MCF 10A (cell line): ENCODE data around the gene DCUN1D1. TPM values are rescaled to one million over a fixed set of nuclear protein-coding genes. Genes with fewer than 3 reads are reported as not detected.

Experiments
- BruUV-seq: library from RNA; stranded (reverse); fragments of 400-500 nt; replicated peaks from 2 replicates; lab custom pipeline; 2021; lab: Mats Ljungman, UMichigan
- CTCF ChIA-PET: fragments of 300-600 bp; sonication (Branson Sonifier 250); formaldehyde crosslinking; extraction: SDS; loops from one replicate; lab custom pipeline; 2021; ENCODE audit warnings: antibody characterized with exemption, inconsistent platforms; lab: Yijun Ruan, JAX
- POLR2A ChIA-PET: fragments of 300-600, 350-650 bp; sonication (Branson Sonifier 250); formaldehyde crosslinking; extraction: SDS; loops from one replicate; lab custom pipeline; 2020; ENCODE audit warnings: antibody characterized with exemption, inconsistent platforms; lab: Yijun Ruan, JAX
- DNase-seq: peaks from one replicate; pipeline ENCODE4 v3.0.0-alpha.2; 2018; ENCODE audit not compliant: unreplicated experiment
- H3K27ac Mint-ChIP-seq: one replicate; pipeline ENCODE4 v1.8.0; 2022; ENCODE audit warnings: mild to moderate bottlenecking, low read depth, mixed read lengths; ENCODE audit not compliant: unreplicated experiment
- H3K27me3 Mint-ChIP-seq: one replicate; pipeline ENCODE4 v1.8.0; 2022; ENCODE audit warnings: mixed read lengths; ENCODE audit not compliant: insufficient read depth, unreplicated experiment
- H3K36me3 Mint-ChIP-seq: one replicate; pipeline ENCODE4 v1.8.0; 2022; ENCODE audit warnings: mild to moderate bottlenecking, moderate library complexity, mixed read lengths; ENCODE audit not compliant: insufficient read depth, unreplicated experiment
- H3K4me1 Mint-ChIP-seq: one replicate; pipeline ENCODE4 v1.8.0; 2022; ENCODE audit warnings: mixed read lengths; ENCODE audit not compliant: insufficient read depth, unreplicated experiment
- H3K4me3 Mint-ChIP-seq: one replicate; pipeline ENCODE4 v1.8.0; 2022; ENCODE audit warnings: mild to moderate bottlenecking, moderate library complexity, mixed read lengths; ENCODE audit not compliant: unreplicated experiment
- H3K9me3 Mint-ChIP-seq: one replicate; pipeline ENCODE4 v1.8.0; 2022; ENCODE audit warnings: mixed read lengths; ENCODE audit not compliant: unreplicated experiment
- CTCF ChIP-seq: fragments of 200-600 bp; IDR thresholded peaks from one replicate; pipeline ENCODE4 v1.8.0; 2022; ENCODE audit warnings: antibody characterized with exemption, mild to moderate bottlenecking; ENCODE audit not compliant: unreplicated experiment
- intact Hi-C: fragments of 100-400 bp; cut with micrococcal nuclease; formaldehyde crosslinking; loops from 2 replicates; pipeline ENCODE4 v1.14.1; 2022
- total RNA-seq: library from RNA; stranded (reverse); gene quantifications from 2 replicates; pipeline ENCODE4 v1.2.3, GENCODE V29; 2022

Gene DCUN1D1
- total RNA-seq, 1 experiment from 2014 or later = 39.1 TPM

GRCh38 chr3:182949688-182950087 lies 30.6 kb downstream of the DCUN1D1 start:
- no TSS peak for BruUV-seq
- no peak overlapping the region for H3K4me3 Mint-ChIP-seq
- POLR2A ChIA-PET = interaction anchor here (0.7 kb wide), 1 partner anchor 19 kb away, joined by 3 read pairs; no protein-coding TSS in a partner anchor

GRCh38 chr3:182948305-182948704 lies 32.0 kb downstream of the DCUN1D1 start:
- H3K36me3 Mint-ChIP-seq = peaks cover 67% of the 10 kb centered on the region
- CTCF ChIA-PET = interaction anchor here (0.7 kb wide), 1 partner anchor 218 kb away, joined by 3 read pairs; no protein-coding TSS in a partner anchor
- intact Hi-C loops = no loop called here

More at GRCh38 chr3:182949688-182950087, 30.6 kb downstream of the DCUN1D1 start:
- Mint-ChIP-seq H3K4me1 (no peaks in the 10 kb centered on the region), H3K9me3 (no peaks in the 10 kb centered on the region), H3K36me3 (peaks cover 67% of the 10 kb centered on the region), H3K27me3 (no peaks in the 10 kb centered on the region), H3K27ac (no peak overlapping the region)
- intact Hi-C loops = no loop called here
- TF ChIP-seq CTCF = no peak
- no peak for DNase-seq
- CTCF ChIA-PET = no interaction called here

GRCh38 chr3:182947888-182948287 lies 32.5 kb downstream of the DCUN1D1 start:
- Mint-ChIP-seq H3K4me1 (no peaks in the 10 kb centered on the region), H3K4me3 (no peak overlapping the region), H3K27me3 (no peaks in the 10 kb centered on the region), H3K27ac (no peak overlapping the region), H3K36me3 (peaks cover 66% of the 10 kb centered on the region), H3K9me3 (no peaks in the 10 kb centered on the region)
- intact Hi-C loops = no loop called here
- ChIA-PET CTCF (no interaction called here), POLR2A (no interaction called here)
- BruUV-seq = no TSS peak
- DNase-seq = no peak
- TF ChIP-seq CTCF = no peak

More at GRCh38 chr3:182948305-182948704, 32.0 kb downstream of the DCUN1D1 start:
- TF ChIP-seq CTCF = no peak
- POLR2A ChIA-PET = no interaction called here
- no peak overlapping the region for H3K27ac Mint-ChIP-seq
- no peaks in the 10 kb centered on the region for H3K4me1 Mint-ChIP-seq
- DNase-seq = no peak
- no peaks in the 10 kb centered on the region for H3K9me3 Mint-ChIP-seq
- no peaks in the 10 kb centered on the region for H3K27me3 Mint-ChIP-seq
- no peak overlapping the region for H3K4me3 Mint-ChIP-seq
- no TSS peak for BruUV-seq

GRCh38 chr3:182941719-182942118 lies 38.6 kb downstream of the DCUN1D1 start:
- intact Hi-C loops = no loop called here
- POLR2A ChIA-PET = no interaction called here
- CTCF ChIA-PET = no interaction called here

More at GRCh38 chr3:182941719-182942118, 38.6 kb downstream of the DCUN1D1 start:
- no peaks in the 10 kb centered on the region for H3K27me3 Mint-ChIP-seq
- H3K36me3 Mint-ChIP-seq = peaks cover 41% of the 10 kb centered on the region
- no peaks in the 10 kb centered on the region for H3K4me1 Mint-ChIP-seq
- no peak overlapping the region for H3K27ac Mint-ChIP-seq
- no TSS peak for BruUV-seq
- H3K4me3 Mint-ChIP-seq = no peak overlapping the region
- no peaks in the 10 kb centered on the region for H3K9me3 Mint-ChIP-seq
- no peak for DNase-seq
- no peak for TF ChIP-seq CTCF
